HG03103 (cell line): ENCODE results near the gene AXIN2.
"Not testable (repeated sequence)": the region's sequence is repeated elsewhere in the genome, so short reads cannot be mapped to it uniquely, and the experiment has no call there.

Experiments
- ATAC-seq: cut with Tn5 transposase; IDR thresholded peaks from one replicate; pipeline ENCODE4 v1.9.1; 2021; ENCODE audit warnings: low read depth; ENCODE audit not compliant: unreplicated experiment

The AXIN2 gene

GRCh38 chr17:65487990-65488389 lies 73.5 kb downstream of the AXIN2 start:
- no peak for ATAC-seq

GRCh38 chr17:65487161-65487560 lies 74.3 kb downstream of the AXIN2 start:
- no peak for ATAC-seq

- no peak for ATAC-seq
Observed at GRCh38 chr17:65485388-65486299, 75.8 kb downstream of the AXIN2 start.

- not testable (repeated sequence) for ATAC-seq
Observed at GRCh38 chr17:65484405-65484804, 77.0 kb downstream of the AXIN2 start.

- no peak for ATAC-seq
Observed at GRCh38 chr17:65483438-65483837, 78.0 kb downstream of the AXIN2 start.

- no peak for ATAC-seq
Observed at GRCh38 chr17:65482201-65482600, 79.2 kb downstream of the AXIN2 start.

- ATAC-seq, result no peak
Observed at GRCh38 chr17:65479282-65479681, 82.2 kb downstream of the AXIN2 start.
